Measurements from ENCODE around the gene VPS50. TPM values are rescaled to one million over a fixed set of nuclear protein-coding genes. Genes with fewer than 3 reads are reported as not detected.

Gene VPS50
- total and polyA plus RNA-seq, 2 donors from 2014 or later = 12.9 to 33.8 TPM

DNA sequence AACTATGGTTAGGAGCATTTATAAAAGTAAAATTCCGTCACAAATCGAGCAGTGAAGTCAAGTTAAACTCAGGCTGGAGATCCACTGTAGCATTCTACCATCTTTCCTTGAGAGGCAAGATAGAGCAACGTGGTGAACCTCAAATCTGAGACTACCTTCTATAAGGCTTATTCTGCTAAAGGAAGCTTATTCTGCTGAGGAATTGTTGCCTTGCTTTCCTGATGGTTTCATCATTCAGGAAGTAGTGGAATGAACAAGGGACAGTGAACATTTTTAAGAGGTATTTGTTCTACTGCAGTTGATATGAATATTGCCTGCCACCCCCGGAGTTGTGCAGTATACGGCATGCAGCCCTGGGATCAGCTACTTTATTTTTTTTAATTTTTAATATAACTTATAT is 170.8 kb downstream of the VPS50 start:
- FAIRE-seq (no peak), DNase-seq (no peak)
- no peak overlapping the region for H3K9ac ChIP-seq (ENCODE audit: low read length in 3 of 3)
- intact Hi-C loops (cut with DNase I) = no loop called here
- no peak overlapping the region for H3K27ac ChIP-seq (ENCODE audit: low read depth in 2 of 2, low read length in 2 of 2)
- TF ChIP-seq, protein P1, sequence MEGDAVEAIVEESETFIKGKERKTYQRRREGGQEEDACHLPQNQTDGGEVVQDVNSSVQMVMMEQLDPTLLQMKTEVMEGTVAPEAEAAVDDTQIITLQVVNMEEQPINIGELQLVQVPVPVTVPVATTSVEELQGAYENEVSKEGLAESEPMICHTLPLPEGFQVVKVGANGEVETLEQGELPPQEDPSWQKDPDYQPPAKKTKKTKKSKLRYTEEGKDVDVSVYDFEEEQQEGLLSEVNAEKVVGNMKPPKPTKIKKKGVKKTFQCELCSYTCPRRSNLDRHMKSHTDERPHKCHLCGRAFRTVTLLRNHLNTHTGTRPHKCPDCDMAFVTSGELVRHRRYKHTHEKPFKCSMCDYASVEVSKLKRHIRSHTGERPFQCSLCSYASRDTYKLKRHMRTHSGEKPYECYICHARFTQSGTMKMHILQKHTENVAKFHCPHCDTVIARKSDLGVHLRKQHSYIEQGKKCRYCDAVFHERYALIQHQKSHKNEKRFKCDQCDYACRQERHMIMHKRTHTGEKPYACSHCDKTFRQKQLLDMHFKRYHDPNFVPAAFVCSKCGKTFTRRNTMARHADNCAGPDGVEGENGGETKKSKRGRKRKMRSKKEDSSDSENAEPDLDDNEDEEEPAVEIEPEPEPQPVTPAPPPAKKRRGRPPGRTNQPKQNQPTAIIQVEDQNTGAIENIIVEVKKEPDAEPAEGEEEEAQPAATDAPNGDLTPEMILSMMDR (IDR thresholded peaks at IDR 0.05; ENCODE audit: borderline replicate concordance, extremely low read depth, insufficient read depth) = no peak
- H3K9me3 ChIP-seq (ENCODE audit: control insufficient read depth in 2 of 3, insufficient read depth in 1 of 3, low read length in 3 of 3) = no peaks in the 10 kb centered on the region
- H3K27me3 ChIP-seq (ENCODE audit: control insufficient read depth, insufficient read depth, low read length) = no peaks in the 10 kb centered on the region
- no peaks in the 10 kb centered on the region for H3K4me1 ChIP-seq (ENCODE audit: control insufficient read depth in 2 of 3, insufficient read depth in 2 of 3, low read depth in 1 of 3, low read length in 3 of 3)
- H3K4me3 ChIP-seq (ENCODE audit: low read length in 3 of 3) = no peak overlapping the region
- no peaks in the 10 kb centered on the region for H3K36me3 ChIP-seq (ENCODE audit: control insufficient read depth in 2 of 3, insufficient read depth in 3 of 3, low read length in 3 of 3)

DNA sequence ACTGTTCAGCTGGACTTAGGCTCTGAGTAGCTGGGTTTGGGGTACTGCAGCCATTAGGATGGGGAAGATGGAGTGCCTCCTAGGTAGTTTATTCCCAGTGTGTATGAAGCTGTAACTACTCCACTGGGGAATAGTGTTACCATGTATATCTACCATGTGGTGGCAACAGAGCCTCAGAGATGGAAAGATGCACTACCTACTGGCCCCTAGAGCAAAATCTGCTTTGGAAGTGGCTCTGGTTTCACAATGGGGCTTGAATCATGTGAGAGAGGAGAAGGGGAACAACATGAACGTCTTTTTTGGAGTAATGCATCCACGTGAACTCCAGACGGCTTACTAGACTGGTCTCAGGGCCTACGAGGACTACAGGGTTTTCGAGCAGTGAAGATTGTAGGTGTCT is 175.1 kb downstream of the VPS50 start:
- no peak for DNase-seq
- intact Hi-C loops (cut with DNase I) = no loop called here
- H3K27me3 ChIP-seq (ENCODE audit: control insufficient read depth, insufficient read depth, low read length) = no peaks in the 10 kb centered on the region
- no peak overlapping the region for H3K27ac ChIP-seq (ENCODE audit: low read depth in 2 of 2, low read length in 2 of 2)
- H3K4me1 ChIP-seq (ENCODE audit: control insufficient read depth in 2 of 3, insufficient read depth in 2 of 3, low read depth in 1 of 3, low read length in 3 of 3) = no peaks in the 10 kb centered on the region
- no peaks in the 10 kb centered on the region for H3K9me3 ChIP-seq (ENCODE audit: control insufficient read depth in 2 of 3, insufficient read depth in 1 of 3, low read length in 3 of 3)
- no peaks in the 10 kb centered on the region for H3K36me3 ChIP-seq (ENCODE audit: control insufficient read depth in 2 of 3, insufficient read depth in 3 of 3, low read length in 3 of 3)
- no peak overlapping the region for H3K9ac ChIP-seq (ENCODE audit: low read length in 3 of 3)
- no peak overlapping the region for H3K4me3 ChIP-seq (ENCODE audit: low read length in 3 of 3)
- FAIRE-seq = no peak
- TF ChIP-seq, protein P1 (IDR thresholded peaks at IDR 0.05; ENCODE audit: borderline replicate concordance, extremely low read depth, insufficient read depth) = no peak

GRCh38 chr7:93409324-93409723 is 177.2 kb downstream of the VPS50 start:
- H3K36me3 ChIP-seq (ENCODE audit: control insufficient read depth in 2 of 3, insufficient read depth in 3 of 3, low read length in 3 of 3) = no peaks in the 10 kb centered on the region

More at GRCh38 chr7:93409324-93409723, 177.2 kb downstream of the VPS50 start:
- no peaks in the 10 kb centered on the region for H3K27me3 ChIP-seq (ENCODE audit: control insufficient read depth, insufficient read depth, low read length)
- TF ChIP-seq, protein P1 (IDR thresholded peaks at IDR 0.05; ENCODE audit: borderline replicate concordance, extremely low read depth, insufficient read depth) = no peak
- H3K27ac ChIP-seq (ENCODE audit: low read depth in 2 of 2, low read length in 2 of 2) = no peak overlapping the region
- intact Hi-C loops (cut with DNase I) = no loop called here
- no peaks in the 10 kb centered on the region for H3K4me1 ChIP-seq (ENCODE audit: control insufficient read depth in 2 of 3, insufficient read depth in 2 of 3, low read depth in 1 of 3, low read length in 3 of 3)
- no peak for DNase-seq
- no peak for FAIRE-seq
- H3K9me3 ChIP-seq (ENCODE audit: control insufficient read depth in 2 of 3, insufficient read depth in 1 of 3, low read length in 3 of 3) = no peaks in the 10 kb centered on the region
- no peak overlapping the region for H3K9ac ChIP-seq (ENCODE audit: low read length in 3 of 3)
- no peak overlapping the region for H3K4me3 ChIP-seq (ENCODE audit: low read length in 3 of 3)

Other genes with a start within 250 kb of the VPS50 start
- gene SAMD9, start 114.4 kb upstream of the VPS50 start, total RNA-seq = 11.0 TPM
- 2.2 TPM for gene SAMD9, start 114.4 kb upstream of the VPS50 start, polyA plus RNA-seq (ENCODE audit: insufficient read depth, low read depth, low replicate concordance)
- gene SAMD9L, start 84.0 kb upstream of the VPS50 start, total RNA-seq = 14.9 TPM
- gene SAMD9L, start 84.0 kb upstream of the VPS50 start, polyA plus RNA-seq (ENCODE audit: insufficient read depth, low read depth, low replicate concordance) = 4.5 TPM
- 2.5 TPM for gene HEPACAM2, start 5.9 kb upstream of the VPS50 start, total RNA-seq
- gene HEPACAM2, start 5.9 kb upstream of the VPS50 start, polyA plus RNA-seq (ENCODE audit: insufficient read depth, low read depth, low replicate concordance) = 15.1 TPM

Measured in kidney (tissue), 14 donors.